IMR-90 (cell line): ENCODE results near the gene RAPGEF1.

ENCODE experiments used
- BHLHE40 ChIP-seq: fragments of 150-350 bp; IDR thresholded peaks from 2 replicates; pipeline ENCODE4 v1.6.1; 2016; ENCODE audit warnings: mild to moderate bottlenecking, low read depth, low read length
- FOS ChIP-seq: fragments of 150-350 bp; IDR thresholded peaks from 2 replicates; pipeline ENCODE4 v1.6.1; 2016; ENCODE audit warnings: low read depth, low read length
- POLR2A ChIP-seq: IDR thresholded peaks from 2 replicates; pipeline ENCODE4 v1.6.1; 2012; ENCODE audit warnings: mild to moderate bottlenecking, low read depth, low read length
- RCOR1 ChIP-seq: IDR thresholded peaks from 2 replicates; pipeline ENCODE4 v1.6.1; 2012; ENCODE audit warnings: mild to moderate bottlenecking, low read length, improper control_type of control experiment; ENCODE audit not compliant: insufficient replicate concordance
- RFX5 ChIP-seq: IDR thresholded peaks from 2 replicates; pipeline ENCODE4 v1.8.0; 2012; ENCODE audit warnings: low read depth, mild to moderate bottlenecking, low read length, moderate library complexity
- SMC3 ChIP-seq: fragments of 150-350 bp; IDR thresholded peaks from 2 replicates; pipeline ENCODE4 v1.6.1; 2016; ENCODE audit warnings: low read depth, mild to moderate bottlenecking, antibody characterized with exemption, low read length, moderate library complexity
- TF ChIP-seq, protein P1 (sequence below): conservative IDR thresholded peaks from 2 replicates; pipeline ENCODE4 v1.5.1; 2012; ENCODE audit warnings: mild to moderate bottlenecking, low read depth, low read length, improper control_type of control experiment
- TF ChIP-seq, protein P2 (sequence below): fragments of 150-350 bp; IDR thresholded peaks from 2 replicates; pipeline ENCODE4 v1.6.1; 2017; ENCODE audit warnings: mild to moderate bottlenecking, antibody characterized with exemption, low read length, low read depth

DNA sequence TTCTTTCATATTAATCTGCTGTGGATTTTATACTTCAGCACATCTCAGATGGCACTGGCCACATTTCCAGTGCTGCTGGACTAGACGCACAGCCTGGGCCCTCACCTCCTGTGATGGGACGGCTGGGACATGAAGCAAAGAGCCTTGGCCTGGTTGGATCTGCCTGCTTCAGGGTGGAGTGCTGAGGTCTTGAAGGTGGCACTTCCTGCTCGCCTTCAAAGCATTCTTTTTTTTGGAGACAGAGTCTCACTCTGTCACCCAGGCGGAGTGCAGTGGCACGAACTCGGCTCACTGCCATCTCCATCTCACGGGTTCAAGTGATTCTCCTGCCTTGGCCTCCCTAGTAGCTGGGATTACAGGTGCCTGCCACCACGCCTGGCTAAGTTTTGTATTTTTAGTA lies 73.1 kb downstream of the RAPGEF1 start:
- TF ChIP-seq, protein P1, sequence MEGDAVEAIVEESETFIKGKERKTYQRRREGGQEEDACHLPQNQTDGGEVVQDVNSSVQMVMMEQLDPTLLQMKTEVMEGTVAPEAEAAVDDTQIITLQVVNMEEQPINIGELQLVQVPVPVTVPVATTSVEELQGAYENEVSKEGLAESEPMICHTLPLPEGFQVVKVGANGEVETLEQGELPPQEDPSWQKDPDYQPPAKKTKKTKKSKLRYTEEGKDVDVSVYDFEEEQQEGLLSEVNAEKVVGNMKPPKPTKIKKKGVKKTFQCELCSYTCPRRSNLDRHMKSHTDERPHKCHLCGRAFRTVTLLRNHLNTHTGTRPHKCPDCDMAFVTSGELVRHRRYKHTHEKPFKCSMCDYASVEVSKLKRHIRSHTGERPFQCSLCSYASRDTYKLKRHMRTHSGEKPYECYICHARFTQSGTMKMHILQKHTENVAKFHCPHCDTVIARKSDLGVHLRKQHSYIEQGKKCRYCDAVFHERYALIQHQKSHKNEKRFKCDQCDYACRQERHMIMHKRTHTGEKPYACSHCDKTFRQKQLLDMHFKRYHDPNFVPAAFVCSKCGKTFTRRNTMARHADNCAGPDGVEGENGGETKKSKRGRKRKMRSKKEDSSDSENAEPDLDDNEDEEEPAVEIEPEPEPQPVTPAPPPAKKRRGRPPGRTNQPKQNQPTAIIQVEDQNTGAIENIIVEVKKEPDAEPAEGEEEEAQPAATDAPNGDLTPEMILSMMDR = no peak
- TF ChIP-seq SMC3 (no peak), POLR2A (no peak), FOS (no peak), RCOR1 (no peak), BHLHE40 (no peak), RFX5 (no peak)
- TF ChIP-seq, protein P2, sequence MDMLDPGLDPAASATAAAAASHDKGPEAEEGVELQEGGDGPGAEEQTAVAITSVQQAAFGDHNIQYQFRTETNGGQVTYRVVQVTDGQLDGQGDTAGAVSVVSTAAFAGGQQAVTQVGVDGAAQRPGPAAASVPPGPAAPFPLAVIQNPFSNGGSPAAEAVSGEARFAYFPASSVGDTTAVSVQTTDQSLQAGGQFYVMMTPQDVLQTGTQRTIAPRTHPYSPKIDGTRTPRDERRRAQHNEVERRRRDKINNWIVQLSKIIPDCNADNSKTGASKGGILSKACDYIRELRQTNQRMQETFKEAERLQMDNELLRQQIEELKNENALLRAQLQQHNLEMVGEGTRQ = no peak
